Measurements from ENCODE around the gene CFAP141. TPM values are rescaled to one million over a fixed set of nuclear protein-coding genes. Genes with fewer than 3 reads are reported as not detected.

CFAP141 gene
- total RNA-seq, 4 donors from 2014 or later: not detected

GRCh38 chr1:154220071-154220969 is 14.2 kb upstream of the CFAP141 start, which contains the start of gene UBAP2L:
UBAP2L (plus strand) TSS chr1:154220955; CDS start chr1:154225124, 4,169 bp downstream.
- 0% methylated on average over 9 of the region's 73 CpGs; no CpG with 5 or more reads in 1 of the 2 donors for WGBS, 2 donors (ENCODE audit: low coverage in 1 of 2)
- no peaks in the 10 kb centered on the region for H3K9me3 ChIP-seq
- peak within 1 kb of the TSS; percentile 71 to 79 for H3K4me3 ChIP-seq
- H3K27ac ChIP-seq: peak within 1 kb of the TSS; percentile 96 to 99 (median 98)
- no peaks in the 10 kb centered on the region for H3K27me3 ChIP-seq
- ATAC-seq: peak; percentile 99
- TF ChIP-seq POLR2AphosphoS5 (IDR thresholded peaks at IDR 0.05): peak; percentile 91
- peak; percentile 44 to 62 for TF ChIP-seq POLR2A (IDR thresholded peaks at IDR 0.05)
- no peak for TF ChIP-seq EP300 (IDR thresholded peaks at IDR 0.05)
- peaks cover 0 to 31% of the 10 kb centered on the region in 2 donors for H3K36me3 ChIP-seq
- H3K4me1 ChIP-seq: peaks cover 5 to 70% (median 14%) of the 10 kb centered on the region in 3 donors

- Histone ChIP-seq H3K36me3 (peaks cover 0 to 35% of the 10 kb centered on the region in 2 donors), H3K4me3 (peak overlapping the region; percentile 71 to 79), H3K4me1 (peaks cover 5 to 62% (median 14%) of the 10 kb centered on the region in 3 donors), H3K27me3 (no peaks in the 10 kb centered on the region), H3K27ac (peak overlapping the region; percentile 96 to 99 (median 98)), H3K9me3 (no peaks in the 10 kb centered on the region)
- ATAC-seq: no peak
- WGBS, 2 donors (ENCODE audit: low coverage in 1 of 2): 6 to 31% methylated on average over 4 of the region's 5 CpGs
- TF ChIP-seq EP300 (IDR thresholded peaks at IDR 0.05) (no peak), POLR2A (IDR thresholded peaks at IDR 0.05) (no peak), POLR2AphosphoS5 (IDR thresholded peaks at IDR 0.05) (no peak)
- TF ChIP-seq, protein P1, sequence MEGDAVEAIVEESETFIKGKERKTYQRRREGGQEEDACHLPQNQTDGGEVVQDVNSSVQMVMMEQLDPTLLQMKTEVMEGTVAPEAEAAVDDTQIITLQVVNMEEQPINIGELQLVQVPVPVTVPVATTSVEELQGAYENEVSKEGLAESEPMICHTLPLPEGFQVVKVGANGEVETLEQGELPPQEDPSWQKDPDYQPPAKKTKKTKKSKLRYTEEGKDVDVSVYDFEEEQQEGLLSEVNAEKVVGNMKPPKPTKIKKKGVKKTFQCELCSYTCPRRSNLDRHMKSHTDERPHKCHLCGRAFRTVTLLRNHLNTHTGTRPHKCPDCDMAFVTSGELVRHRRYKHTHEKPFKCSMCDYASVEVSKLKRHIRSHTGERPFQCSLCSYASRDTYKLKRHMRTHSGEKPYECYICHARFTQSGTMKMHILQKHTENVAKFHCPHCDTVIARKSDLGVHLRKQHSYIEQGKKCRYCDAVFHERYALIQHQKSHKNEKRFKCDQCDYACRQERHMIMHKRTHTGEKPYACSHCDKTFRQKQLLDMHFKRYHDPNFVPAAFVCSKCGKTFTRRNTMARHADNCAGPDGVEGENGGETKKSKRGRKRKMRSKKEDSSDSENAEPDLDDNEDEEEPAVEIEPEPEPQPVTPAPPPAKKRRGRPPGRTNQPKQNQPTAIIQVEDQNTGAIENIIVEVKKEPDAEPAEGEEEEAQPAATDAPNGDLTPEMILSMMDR (IDR thresholded peaks at IDR 0.05): no peak
Measured at GRCh38 chr1:154219541-154219940, 13.4 kb upstream of the CFAP141 start.

DNA sequence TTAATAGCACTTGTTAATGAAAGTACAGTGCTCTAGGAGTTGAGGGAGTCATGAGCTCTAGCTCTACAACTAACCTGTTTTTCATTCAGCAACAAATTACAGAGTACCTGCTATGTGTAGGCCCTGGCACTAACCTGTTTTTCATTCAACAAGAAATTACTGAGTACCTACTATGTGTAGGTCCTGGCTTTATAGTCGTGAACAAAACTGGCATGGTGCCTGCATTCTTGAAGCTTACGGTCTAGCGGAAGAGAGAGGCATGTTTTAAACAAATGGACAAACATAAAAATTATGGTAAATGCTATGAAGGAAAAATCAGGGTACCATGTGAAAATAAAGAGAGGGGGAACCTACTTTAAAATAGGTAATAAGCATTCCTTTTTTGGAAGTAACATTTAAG is 12.4 kb upstream of the CFAP141 start:
- H3K36me3 ChIP-seq: peaks cover 0 to 45% of the 10 kb centered on the region in 2 donors
- peak overlapping the region in 1 of 2 donors; percentile 71 for H3K4me3 ChIP-seq
- no peak for ATAC-seq
- 30 to 46% methylated on average over 3 of the region's 3 CpGs for WGBS, 2 donors (ENCODE audit: low coverage in 1 of 2)
- H3K27ac ChIP-seq: peak overlapping the region in 1 of 4 donors; percentile 13
- TF ChIP-seq, protein P1 (IDR thresholded peaks at IDR 0.05): no peak
- TF ChIP-seq EP300 (IDR thresholded peaks at IDR 0.05) (no peak), POLR2AphosphoS5 (IDR thresholded peaks at IDR 0.05) (no peak), POLR2A (IDR thresholded peaks at IDR 0.05) (no peak)
- H3K27me3 ChIP-seq: no peaks in the 10 kb centered on the region
- peaks cover 5 to 52% (median 12%) of the 10 kb centered on the region in 3 donors for H3K4me1 ChIP-seq
- H3K9me3 ChIP-seq: no peaks in the 10 kb centered on the region

GRCh38 chr1:154213274-154213673 is 7.1 kb upstream of the CFAP141 start:
- no peaks in the 10 kb centered on the region for H3K9me3 ChIP-seq
- no peaks in the 10 kb centered on the region for H3K27me3 ChIP-seq
- H3K4me1 ChIP-seq: peaks cover 0 to 16% (median under 1%) of the 10 kb centered on the region in 3 donors
- no peak overlapping the region for H3K4me3 ChIP-seq
- 67 to 78% methylated on average over 1 of the region's 1 CpG for WGBS, 2 donors (ENCODE audit: low coverage in 1 of 2)
- H3K36me3 ChIP-seq: peaks cover 3 to 90% of the 10 kb centered on the region in 2 donors
- TF ChIP-seq POLR2A (IDR thresholded peaks at IDR 0.05): no peak
- no peak for TF ChIP-seq EP300 (IDR thresholded peaks at IDR 0.05)
- no peak for TF ChIP-seq POLR2AphosphoS5 (IDR thresholded peaks at IDR 0.05)
- TF ChIP-seq, protein P1 (IDR thresholded peaks at IDR 0.05): no peak
- ATAC-seq: no peak
- H3K27ac ChIP-seq: no peak overlapping the region

DNA sequence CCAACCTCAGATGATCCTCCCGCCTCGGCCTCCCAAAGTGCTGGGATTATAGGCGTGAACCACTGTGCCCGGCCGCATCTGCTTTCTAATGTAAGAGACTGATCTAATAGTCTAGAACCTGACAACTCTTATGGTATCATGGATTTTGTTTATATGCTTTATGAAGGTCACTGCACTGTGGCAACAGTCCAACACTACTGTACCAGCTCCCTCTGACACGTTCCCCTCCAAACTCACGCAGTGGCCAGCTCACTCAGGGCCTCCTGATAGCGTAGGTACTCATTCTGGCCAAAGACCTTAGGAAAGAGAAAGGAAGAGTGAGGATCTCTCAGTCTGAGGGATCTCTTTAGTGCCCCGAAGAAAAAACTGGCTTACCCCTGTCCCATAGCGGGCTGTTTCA is 6.0 kb upstream of the CFAP141 start:
- Histone ChIP-seq H3K9me3 (no peaks in the 10 kb centered on the region), H3K27me3 (no peaks in the 10 kb centered on the region), H3K4me1 (peaks cover 0 to 4% (median 0%) of the 10 kb centered on the region in 3 donors), H3K36me3 (peaks cover 3 to 90% of the 10 kb centered on the region in 2 donors), H3K4me3 (no peak overlapping the region), H3K27ac (no peak overlapping the region)
- TF ChIP-seq EP300 (IDR thresholded peaks at IDR 0.05): no peak
- TF ChIP-seq, protein P1 (IDR thresholded peaks at IDR 0.05): no peak
- no peak for TF ChIP-seq POLR2AphosphoS5 (IDR thresholded peaks at IDR 0.05)
- TF ChIP-seq POLR2A (IDR thresholded peaks at IDR 0.05): no peak
- ATAC-seq: no peak
- WGBS, 2 donors (ENCODE audit: low coverage in 1 of 2): 90 to 92% methylated on average over 2 to 4 of the region's 10 CpGs

All from gastroesophageal sphincter (tissue), 4 donors.